CD4-positive, alpha-beta T cell treated with Interleukin-15 for 4 hours (primary cell): ENCODE results near the gene REPS2.

Source experiments
- DNase-seq: peaks from one replicate; pipeline ENCODE4 v3.0.0-alpha.2; 2020; ENCODE audit warnings: low spot score

Gene REPS2

GRCh38 chrX:17036171-17036961 is 89.9 kb downstream of the REPS2 start:
- no peak for DNase-seq

DNA sequence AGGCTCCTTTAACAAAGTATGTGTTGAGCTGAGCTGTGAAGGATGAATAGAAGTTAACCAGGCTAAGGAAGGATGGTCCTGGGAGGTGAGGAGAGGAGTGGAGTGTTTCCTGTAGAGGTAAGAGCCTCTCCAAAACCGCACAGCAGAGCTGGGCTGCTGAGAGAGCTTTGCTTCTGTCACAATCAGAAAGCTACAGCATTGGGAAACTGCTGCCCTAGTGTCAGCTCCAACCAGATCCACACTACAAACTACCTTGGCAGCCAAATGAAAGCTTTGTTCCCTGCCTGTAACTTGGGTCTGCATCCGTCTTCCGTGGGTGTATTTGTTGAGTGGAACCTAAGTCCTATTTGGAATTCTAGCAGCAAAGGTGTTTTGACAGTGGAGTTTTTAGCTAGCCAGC is 91.8 kb downstream of the REPS2 start:
- DNase-seq, result no peak

DNA sequence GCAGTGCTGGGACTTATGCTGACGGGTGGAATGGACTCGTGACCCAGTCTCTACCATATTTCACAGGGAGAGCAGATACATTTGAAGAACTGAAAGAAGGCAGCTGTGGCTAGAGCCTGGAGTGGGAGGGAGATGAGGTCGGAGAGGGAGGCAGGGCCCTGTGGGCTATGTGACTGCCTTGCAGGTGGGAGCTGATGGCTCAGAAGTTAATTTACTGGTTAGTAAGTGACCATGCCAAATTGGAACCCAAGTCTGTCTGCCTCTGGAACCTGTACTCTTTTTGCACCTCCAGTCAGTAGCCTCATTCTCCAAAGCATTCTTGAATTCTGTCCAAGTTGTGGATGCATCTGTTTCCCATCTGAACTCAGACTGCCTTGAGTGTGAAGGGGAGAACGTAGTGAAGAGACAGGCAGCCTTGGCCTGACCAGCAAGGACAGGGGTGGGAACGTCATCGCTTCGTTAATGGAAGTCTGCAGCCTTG is 92.3 kb downstream of the REPS2 start:
- no peak for DNase-seq

- DNase-seq, result no peak
These were observed 93.4 kb downstream of the REPS2 start for GRCh38 chrX:17039826-17040225.

GRCh38 chrX:17040711-17041110 is 94.3 kb downstream of the REPS2 start:
- DNase-seq, result no peak

- no peak for DNase-seq
These were observed 95.6 kb downstream of the REPS2 start for GRCh38 chrX:17042037-17042436.

- DNase-seq, result peak; percentile 19
These were observed 100.1 kb downstream of the REPS2 start for GRCh38 chrX:17046478-17047097.

- no peak for DNase-seq
These were observed 100.8 kb downstream of the REPS2 start for GRCh38 chrX:17047224-17047623.

- no peak for DNase-seq
These were observed 105.8 kb downstream of the REPS2 start for GRCh38 chrX:17052210-17052609.

DNA sequence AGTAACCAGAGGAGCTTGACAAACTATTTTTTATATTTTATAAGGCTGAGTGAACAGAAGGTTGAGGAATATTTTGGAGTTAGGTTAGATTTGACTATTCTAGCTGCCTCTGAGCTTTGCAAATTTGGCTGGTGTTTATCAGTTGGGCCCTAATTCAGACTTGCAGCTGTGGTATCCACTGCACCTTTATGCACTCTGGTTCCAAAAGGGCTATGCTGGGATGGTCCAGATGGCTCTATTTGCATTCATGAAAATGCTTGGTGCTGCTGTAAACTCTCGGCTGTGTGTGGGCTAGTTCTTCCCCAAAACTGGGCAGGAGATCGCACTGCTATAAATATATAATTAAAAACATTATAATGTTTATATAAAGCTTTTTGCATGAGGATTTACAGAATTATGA is 106.3 kb downstream of the REPS2 start:
- DNase-seq, result no peak

DNA sequence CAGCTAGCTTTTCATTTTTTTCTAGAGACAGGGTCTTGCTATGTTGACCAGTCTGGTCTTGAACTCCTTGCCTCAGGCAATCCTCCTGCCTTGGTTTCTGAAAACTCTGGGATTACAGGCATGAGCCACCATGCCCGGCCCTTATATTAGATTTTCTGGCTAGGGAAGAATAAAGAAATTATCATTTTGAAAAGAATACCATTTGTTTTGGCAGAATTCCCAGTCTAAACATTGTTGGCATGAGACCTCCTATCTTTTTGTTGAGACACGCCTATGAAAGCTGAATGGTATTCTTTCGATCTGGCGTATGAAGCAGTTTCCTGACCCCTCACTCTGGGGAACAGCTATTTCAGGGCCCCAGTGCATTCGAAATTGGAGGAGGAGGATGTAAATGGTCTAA is 107.0 kb downstream of the REPS2 start:
- no peak for DNase-seq

- no peak for DNase-seq
These were observed 110.6 kb downstream of the REPS2 start for GRCh38 chrX:17056868-17057608.

DNA sequence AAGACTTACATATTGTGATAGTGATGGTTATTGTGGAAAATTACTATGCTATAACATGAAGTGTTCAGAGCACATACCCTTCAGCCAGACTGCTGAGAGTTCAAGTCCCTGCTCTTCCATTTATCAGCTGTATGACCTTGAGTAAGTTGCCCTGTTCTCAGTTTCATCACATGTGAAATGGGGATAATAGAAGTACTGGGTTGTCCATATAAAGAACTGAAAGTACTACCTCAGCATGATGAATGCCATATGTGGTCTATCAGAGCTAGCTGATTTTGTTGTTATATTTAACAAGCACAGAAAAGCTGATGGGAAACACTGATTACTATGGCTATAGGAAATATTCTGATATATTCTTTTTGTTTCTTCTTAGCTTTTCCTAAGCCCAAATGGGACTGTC is 115.6 kb downstream of the REPS2 start:
- DNase-seq, result no peak

- DNase-seq, result no peak
These were observed 118.6 kb downstream of the REPS2 start for GRCh38 chrX:17065100-17065499.

GRCh38 chrX:17067534-17067933 is 121.1 kb downstream of the REPS2 start:
- no peak for DNase-seq

DNA sequence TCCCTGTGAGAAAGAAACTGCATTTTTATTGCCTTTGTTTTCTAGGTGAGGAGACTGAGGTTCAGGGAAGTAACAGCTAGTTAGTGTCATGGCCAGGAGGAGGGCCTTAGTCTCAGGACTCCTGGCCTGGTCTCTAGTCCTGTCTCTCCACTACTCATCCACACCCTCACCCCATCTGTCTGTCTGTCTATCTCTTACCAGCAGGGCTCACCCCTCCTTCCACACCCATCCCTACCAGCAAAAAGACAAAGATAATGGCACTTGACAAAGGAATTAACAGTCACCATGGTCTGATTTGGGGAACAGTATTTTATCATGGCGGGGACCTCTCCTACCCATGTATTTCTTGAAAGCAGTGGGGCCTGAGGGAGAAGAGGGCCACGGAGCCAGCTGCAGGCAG is 125.8 kb downstream of the REPS2 start:
- no peak for DNase-seq

DNA sequence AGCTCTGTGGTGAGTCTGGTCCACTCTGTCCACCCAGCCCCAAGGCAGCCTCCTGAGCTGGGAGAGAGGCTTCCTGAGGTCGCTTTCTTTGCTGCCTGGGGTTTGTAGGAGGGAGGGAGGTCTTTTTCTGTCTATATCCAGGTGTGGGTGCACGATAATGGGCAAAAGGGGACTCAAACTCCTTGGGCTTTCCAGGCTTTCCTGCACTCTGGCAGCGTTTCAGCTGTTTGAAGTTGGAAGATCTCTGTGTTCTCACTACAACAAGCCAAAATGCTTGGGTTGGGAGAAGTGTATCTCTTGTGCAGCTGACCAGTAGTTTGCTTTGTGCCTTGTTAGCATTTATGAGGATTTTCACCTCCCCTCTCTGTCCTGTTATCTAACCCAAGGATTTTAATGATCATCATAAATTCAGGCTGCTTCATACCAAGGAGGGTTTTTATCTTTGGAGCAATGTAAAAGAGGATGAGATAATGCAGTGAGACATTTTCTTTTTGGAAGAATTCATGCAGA is 126.3 kb downstream of the REPS2 start:
- no peak for DNase-seq

GRCh38 chrX:17075004-17075403 is 128.5 kb downstream of the REPS2 start:
- no peak for DNase-seq

GRCh38 chrX:17077361-17077760 is 130.9 kb downstream of the REPS2 start:
- DNase-seq, result no peak

DNA sequence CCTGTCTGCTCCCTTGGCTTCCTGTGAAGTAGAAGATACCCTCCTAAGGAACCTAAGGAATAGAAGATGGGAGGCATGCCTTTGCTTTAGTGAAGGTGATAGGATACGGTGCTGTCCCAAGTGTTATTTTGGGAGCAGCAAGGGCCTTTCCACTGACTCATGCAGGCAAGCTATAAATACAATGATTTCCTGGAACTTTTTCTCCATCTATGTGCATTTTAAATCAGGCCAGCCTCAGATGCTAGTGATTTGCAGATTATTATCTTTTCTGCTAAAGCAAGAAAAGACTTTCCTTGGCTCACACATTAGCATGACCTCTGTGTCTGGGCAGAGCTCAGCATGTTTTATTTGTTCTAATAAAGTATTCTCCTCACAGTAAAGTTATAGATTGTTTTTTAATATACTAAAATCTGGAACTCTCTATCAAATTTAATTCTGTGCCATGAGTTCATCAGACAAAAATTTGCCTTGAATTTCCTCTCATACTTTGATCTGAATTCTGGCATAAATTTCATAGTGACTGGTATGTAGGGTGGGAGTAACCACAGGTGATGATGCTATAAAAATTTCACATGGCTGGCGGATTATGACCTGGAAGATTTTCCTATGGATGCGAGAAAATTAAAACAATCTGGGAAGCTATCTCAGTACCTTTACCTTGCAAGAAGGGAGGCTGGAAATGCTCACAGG is 131.7 kb downstream of the REPS2 start:
- DNase-seq, result no peak

- DNase-seq, result no peak
These were observed 135.1 kb downstream of the REPS2 start for GRCh38 chrX:17081511-17081910.

DNA sequence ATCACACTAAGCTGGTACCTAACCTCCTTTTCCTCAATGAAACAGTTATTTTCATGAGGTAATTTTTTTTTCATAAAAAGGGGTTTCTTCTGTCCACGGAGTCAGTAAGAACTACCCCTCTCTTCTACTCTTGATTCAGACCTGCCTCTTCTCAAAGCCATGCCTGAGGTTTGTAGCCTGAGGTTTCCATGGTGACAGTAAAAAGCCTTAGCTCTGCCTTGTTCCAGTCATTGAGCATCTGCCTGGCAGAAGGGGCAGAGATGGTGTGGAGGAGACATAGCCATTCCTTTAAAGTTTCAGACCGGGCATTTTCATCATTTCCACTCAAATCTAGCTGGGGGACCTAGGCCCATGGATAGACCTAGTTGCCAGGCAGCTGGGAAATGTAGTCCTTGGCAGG is 135.5 kb downstream of the REPS2 start:
- no peak for DNase-seq
